Common myeloid progenitor, CD34-positive (primary cell): ENCODE results near the gene FOXP1.

Experiments
- CTCF ChIA-PET: fragments of 350-600 bp; sonication (Branson Sonifier 250); formaldehyde crosslinking; loops from one replicate; lab custom pipeline; 2021; ENCODE audit warnings: antibody characterized with exemption; lab: Charles Lee
- POLR2A ChIA-PET: fragments of 350-600 bp; sonication (Branson Sonifier 250); formaldehyde crosslinking; loops from one replicate; lab custom pipeline; 2021; ENCODE audit warnings: antibody characterized with exemption; lab: Charles Lee
- DNase-seq, 3 donors: peaks; one replicate each; pipeline versions ENCODE4 v3.0.0 to v3.0.0-alpha.2; 2013
- H3K27ac ChIP-seq, 2 experiments: 1 replicate in 1 of 2; 2 replicates in 1 of 2; pipeline ENCODE4 v1.7.0; 2013; ENCODE audit warnings: inconsistent platforms in 2 of 2, low read length in 2 of 2, mild to moderate bottlenecking in 2 of 2, low read depth in 1 of 2, moderate library complexity in 1 of 2; ENCODE audit not compliant: severe bottlenecking in 2 of 2, insufficient read depth in 1 of 2, poor library complexity in 1 of 2
- H3K27me3 ChIP-seq, 5 experiments: replicated peaks in 2 of 5; 1 replicate in 3 of 5; 2 replicates in 2 of 5; pipeline versions ENCODE4 v1.6.1 to v1.7.0; 2013; ENCODE audit warnings: low read length in 4 of 5, mild to moderate bottlenecking in 2 of 5, moderate library complexity in 2 of 5, inconsistent platforms in 1 of 5; ENCODE audit not compliant: insufficient read depth in 5 of 5, control insufficient read depth in 4 of 5
- H3K36me3 ChIP-seq, 4 experiments: 1 replicate in 2 of 4; 2 replicates in 2 of 4; pipeline versions ENCODE4 v1.6.1 to v1.7.0; 2013; ENCODE audit warnings: low read length in 3 of 4, control low read depth in 1 of 4, mild to moderate bottlenecking in 1 of 4; ENCODE audit not compliant: control insufficient read depth in 4 of 4, insufficient read depth in 4 of 4
- H3K4me1 ChIP-seq, 4 experiments: 1 replicate in 3 of 4; 2 replicates in 1 of 4; pipeline versions ENCODE4 v1.6.1 to v1.7.1; 2013; ENCODE audit warnings: low read length in 3 of 4, mild to moderate bottlenecking in 3 of 4, control low read depth in 1 of 4, inconsistent platforms in 1 of 4, moderate library complexity in 1 of 4; ENCODE audit not compliant: control insufficient read depth in 4 of 4, insufficient read depth in 4 of 4; ENCODE audit errors: control extremely low read depth in 1 of 4
- H3K4me3 ChIP-seq, 7 experiments: 1 replicate in 4 of 7; 2 replicates in 3 of 7; pipeline versions ENCODE4 v1.5.1 to v1.7.0; 2013; ENCODE audit warnings: mild to moderate bottlenecking in 7 of 7, low read length in 6 of 7, moderate library complexity in 6 of 7, inconsistent platforms in 2 of 7, low read depth in 2 of 7, control low read depth in 1 of 7; ENCODE audit not compliant: insufficient read depth in 4 of 7, control insufficient read depth in 1 of 7; ENCODE audit errors: extremely low read depth in 1 of 7
- H3K9me3 ChIP-seq, 5 experiments: 1 replicate in 4 of 5; 2 replicates in 1 of 5; pipeline versions ENCODE4 v1.6.1 to v1.7.1; 2013; ENCODE audit warnings: low read length in 4 of 5, mild to moderate bottlenecking in 2 of 5, inconsistent platforms in 1 of 5, low read depth in 1 of 5, moderate library complexity in 1 of 5; ENCODE audit not compliant: control insufficient read depth in 4 of 5, insufficient read depth in 2 of 5; ENCODE audit errors: control extremely low read depth in 1 of 5
- WGBS: methylation state at CpG from one replicate; pipeline ENCODE4 v1.1.5; 2013; ENCODE audit not compliant: insufficient coverage; 5-methylcytosine and 5-hydroxymethylcytosine counted together

Gene FOXP1

DNA sequence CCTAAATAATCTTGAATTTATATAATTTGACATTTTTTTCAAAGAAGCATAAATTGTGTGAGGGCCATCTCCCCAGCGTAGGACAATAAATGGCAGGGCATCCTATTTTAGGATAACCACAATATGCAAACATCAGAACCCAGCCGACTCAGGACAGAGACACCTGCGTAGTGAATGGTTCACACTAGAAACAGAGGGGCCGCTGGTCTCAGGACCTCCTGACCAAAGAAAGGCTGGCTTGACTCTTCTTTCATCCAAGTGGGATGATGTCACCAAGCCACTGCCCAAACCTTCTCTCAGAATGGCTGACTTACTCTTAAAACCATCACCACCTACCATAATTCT, 162.1 kb downstream of the FOXP1 start:
- Histone ChIP-seq H3K27ac (no peak overlapping the region), H3K9me3 (no peaks in the 10 kb centered on the region), H3K4me3 (no peak overlapping the region), H3K27me3 (no peaks in the 10 kb centered on the region), H3K36me3 (no peaks in the 10 kb centered on the region), H3K4me1 (peaks cover 5 to 64% (median 43%) of the 10 kb centered on the region in 4 experiments)
- ChIA-PET POLR2A (no interaction called here), CTCF (interaction anchor here (1.0 kb wide), 1 partner anchor 22 kb away, joined by 3 read pairs; no protein-coding TSS in a partner anchor)
- 100% methylated on average over 3 of the region's 4 CpGs for WGBS
- no peak for DNase-seq

- Histone ChIP-seq H3K9me3 (no peaks in the 10 kb centered on the region), H3K27me3 (no peaks in the 10 kb centered on the region), H3K4me3 (no peak overlapping the region), H3K36me3 (no peaks in the 10 kb centered on the region), H3K4me1 (peaks cover 9 to 61% (median 43%) of the 10 kb centered on the region in 4 experiments), H3K27ac (no peak overlapping the region)
- WGBS = 100% methylated on average over 1 of the region's 2 CpGs
- ChIA-PET CTCF (interaction anchor here (0.8 to 3.2 kb wide), 3 partner anchors 9 to 61 kb away, joined by 3 to 12 read pairs (median 3); no protein-coding TSS in a partner anchor), POLR2A (no interaction called here)
- DNase-seq = no peak
These were observed 164.2 kb downstream of the FOXP1 start for GRCh38 chr3:71419369-71419768.

DNA sequence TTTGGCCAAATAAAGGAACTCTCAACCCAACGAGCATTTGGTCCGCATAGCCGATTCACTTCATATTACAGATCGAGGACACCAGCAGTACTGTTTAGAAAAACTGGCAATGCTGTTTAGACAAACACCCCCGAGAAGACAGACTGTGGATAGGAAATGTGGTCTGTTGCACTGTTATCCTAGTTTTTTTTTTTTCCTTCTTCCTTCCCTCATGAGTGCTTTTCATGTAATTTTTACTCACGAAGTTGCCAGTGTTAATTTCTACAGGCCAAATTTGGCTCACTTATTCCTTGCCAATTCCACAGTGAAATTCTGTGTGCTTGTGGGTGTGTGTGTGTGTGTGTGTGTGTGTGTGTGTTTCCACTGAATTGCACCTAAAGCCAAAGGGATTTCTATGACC, 165.7 kb downstream of the FOXP1 start:
- Histone ChIP-seq H3K9me3 (no peaks in the 10 kb centered on the region), H3K4me1 (peaks cover 9 to 55% (median 38%) of the 10 kb centered on the region in 4 experiments), H3K36me3 (no peaks in the 10 kb centered on the region), H3K4me3 (peak overlapping the region in 2 of 7 experiments; percentile 9 to 10), H3K27me3 (no peaks in the 10 kb centered on the region), H3K27ac (no peak overlapping the region)
- CTCF ChIA-PET = interaction anchor here (1.1 to 3.2 kb wide), 8 partner anchors 8 to 46 kb away, joined by 4 to 12 read pairs (median 6); no protein-coding TSS in a partner anchor
- WGBS = 30% methylated on average over 2 of the region's 6 CpGs
- DNase-seq = no peak
- POLR2A ChIA-PET = interaction anchor here (0.6 kb wide), 1 partner anchor 119 kb away, joined by 3 read pairs; no protein-coding TSS in a partner anchor

DNA sequence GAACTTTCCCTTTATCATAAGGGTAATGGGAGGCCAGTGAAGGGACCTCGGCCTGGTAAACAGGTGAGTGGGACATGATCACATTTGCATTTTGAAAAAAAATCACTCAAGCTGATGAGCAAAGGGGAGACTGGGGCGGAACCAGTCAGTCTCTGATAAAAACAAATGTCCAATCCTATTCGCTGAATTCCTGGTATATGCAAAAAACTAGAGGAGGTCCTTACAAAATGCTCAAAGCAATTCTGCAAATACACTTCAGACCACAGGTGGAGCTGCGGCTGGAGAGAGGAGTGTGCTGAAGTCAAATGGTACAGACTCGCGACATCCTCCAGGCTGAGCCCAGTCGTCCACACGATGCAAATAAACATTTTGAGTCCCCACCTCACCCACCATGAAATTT, 166.7 kb downstream of the FOXP1 start:
- ChIA-PET CTCF (interaction anchor here (0.7 to 3.2 kb wide), 9 partner anchors 9 to 166 kb away, joined by 3 to 12 read pairs (median 6); no protein-coding TSS in a partner anchor), POLR2A (interaction anchor here (0.5 to 1.0 kb wide), 2 partner anchors 24 to 33 kb away, joined by 3 read pairs; no protein-coding TSS in a partner anchor)
- Histone ChIP-seq H3K27me3 (no peaks in the 10 kb centered on the region), H3K36me3 (no peaks in the 10 kb centered on the region), H3K27ac (no peak overlapping the region), H3K9me3 (no peaks in the 10 kb centered on the region), H3K4me1 (peaks cover 9 to 46% (median 32%) of the 10 kb centered on the region in 4 experiments), H3K4me3 (no peak overlapping the region)
- DNase-seq = peak; percentile 72 to 86 (median 78)
- WGBS = 89% methylated on average over 8 of the region's 8 CpGs

DNA sequence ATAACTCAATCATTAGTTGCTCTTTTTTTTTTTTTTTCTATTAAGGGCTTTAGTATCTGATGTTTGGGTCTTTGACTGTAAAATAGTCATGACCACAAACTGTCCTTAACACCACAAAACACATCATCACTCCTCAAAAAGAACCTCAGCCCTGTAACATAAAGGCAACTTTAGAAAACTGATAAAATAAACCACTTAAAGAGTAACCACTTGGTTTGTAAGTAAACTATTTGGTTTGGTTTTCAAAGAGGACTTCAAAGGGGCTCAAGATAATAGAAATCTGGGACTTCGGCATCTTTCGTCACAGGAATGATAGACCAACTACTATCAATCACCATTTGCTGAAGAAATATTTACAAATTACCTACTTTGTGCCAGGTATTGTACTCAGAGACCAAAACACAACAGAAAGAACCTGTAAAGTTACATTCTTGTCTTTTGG, 167.8 kb downstream of the FOXP1 start:
- POLR2A ChIA-PET = interaction anchor here (0.5 to 1.0 kb wide), 2 partner anchors 25 to 88 kb away, joined by 3 to 4 read pairs; no protein-coding TSS in a partner anchor
- H3K9me3 ChIP-seq = no peaks in the 10 kb centered on the region
- H3K36me3 ChIP-seq = no peaks in the 10 kb centered on the region
- WGBS = no CpG with 5 or more reads among the region's 2 CpGs
- no peak overlapping the region for H3K4me3 ChIP-seq
- no peaks in the 10 kb centered on the region for H3K27me3 ChIP-seq
- H3K27ac ChIP-seq = no peak overlapping the region
- peaks cover 9 to 43% (median 31%) of the 10 kb centered on the region in 4 experiments for H3K4me1 ChIP-seq
- CTCF ChIA-PET = interaction anchor here (0.8 to 2.0 kb wide), 5 partner anchors 12 to 37 kb away, joined by 3 to 8 read pairs (median 3); no protein-coding TSS in a partner anchor
- DNase-seq = peak in 2 of 3 donors; percentile 85 to 91

DNA sequence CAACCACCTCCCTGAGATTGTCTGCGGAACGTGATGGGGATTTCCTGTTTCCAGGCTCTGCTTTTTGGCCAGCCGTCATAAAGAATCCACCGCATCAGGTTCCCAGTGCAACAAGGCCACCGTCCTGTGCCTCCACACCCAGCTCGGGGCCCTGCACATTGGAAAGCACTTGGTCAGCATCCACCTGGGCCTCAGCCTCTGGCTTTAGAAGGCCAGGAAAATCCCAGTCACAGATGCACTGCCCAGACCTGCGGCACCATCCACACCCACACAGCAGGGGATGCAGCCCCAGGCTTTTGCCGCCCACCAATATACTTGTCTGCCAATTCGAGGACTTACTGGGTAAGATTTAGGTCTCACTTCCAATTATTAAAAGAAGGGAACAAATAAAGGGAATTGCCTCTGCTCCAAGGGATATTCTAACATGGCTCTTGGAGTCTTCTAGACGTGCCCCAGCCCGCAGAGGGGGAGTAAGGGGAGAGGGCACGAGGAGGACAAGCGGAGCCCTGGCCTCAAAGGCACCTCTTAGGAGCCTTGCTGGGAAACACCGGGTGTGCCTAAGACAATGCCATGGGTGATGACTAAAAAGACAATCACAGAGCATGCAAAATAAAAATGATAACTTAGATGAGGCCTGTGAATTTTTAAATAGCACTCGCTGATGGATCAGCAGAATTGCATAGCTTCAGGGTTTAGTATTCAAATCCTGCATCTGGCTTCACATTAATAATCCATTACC, 169.2 kb downstream of the FOXP1 start:
- ChIA-PET POLR2A (no interaction called here), CTCF (interaction anchor here (1.9 kb wide), 1 partner anchor 14 kb away, joined by 8 read pairs; no protein-coding TSS in a partner anchor)
- H3K4me1 ChIP-seq = peaks cover 9 to 52% (median 33%) of the 10 kb centered on the region in 4 experiments
- H3K36me3 ChIP-seq = no peaks in the 10 kb centered on the region
- no peak overlapping the region for H3K27ac ChIP-seq
- no peaks in the 10 kb centered on the region for H3K9me3 ChIP-seq
- 84% methylated on average over 13 of the region's 15 CpGs for WGBS
- H3K27me3 ChIP-seq = no peaks in the 10 kb centered on the region
- no peak for DNase-seq
- no peak overlapping the region for H3K4me3 ChIP-seq

GRCh38 chr3:71413572-71413971, 170.0 kb downstream of the FOXP1 start:
- no peaks in the 10 kb centered on the region for H3K36me3 ChIP-seq
- WGBS = 100% methylated on average over 1 of the region's 3 CpGs
- peaks cover 9 to 50% (median 33%) of the 10 kb centered on the region in 4 experiments for H3K4me1 ChIP-seq
- H3K4me3 ChIP-seq = no peak overlapping the region
- no peak overlapping the region for H3K27ac ChIP-seq
- no peaks in the 10 kb centered on the region for H3K27me3 ChIP-seq
- no peak for DNase-seq
- H3K9me3 ChIP-seq = no peaks in the 10 kb centered on the region
- CTCF ChIA-PET = no interaction called here
- POLR2A ChIA-PET = no interaction called here
